Measurements from ENCODE around the gene NCEH1.

Gene NCEH1

DNA sequence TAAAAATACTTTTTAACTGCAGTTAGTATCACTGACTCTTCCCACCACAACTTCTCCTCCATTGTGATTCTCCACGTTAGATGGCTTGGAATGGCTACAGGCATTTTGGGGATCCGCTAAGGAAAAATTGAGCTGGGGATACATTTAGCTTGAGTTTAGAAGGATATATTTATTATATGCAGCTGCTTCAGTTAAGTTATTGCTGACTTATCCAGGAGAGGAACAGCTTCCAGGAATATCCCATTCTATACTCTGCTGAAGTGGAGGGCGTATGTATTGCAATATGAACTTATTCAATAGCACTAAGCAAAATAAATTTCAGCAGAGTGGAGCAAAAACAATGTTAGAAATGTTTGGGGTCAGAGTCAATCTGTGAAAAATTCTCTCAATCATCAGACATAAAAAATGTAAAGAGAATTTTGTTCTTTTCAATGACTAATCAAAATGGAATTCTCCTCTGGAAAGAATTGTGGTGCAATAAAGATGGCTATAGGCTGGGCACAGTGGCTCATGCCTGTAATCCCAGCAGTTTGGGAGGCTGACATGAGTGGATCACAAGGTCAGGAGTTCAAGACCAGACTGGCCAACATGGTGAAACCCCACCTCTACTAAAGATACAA, 84.7 kb downstream of the NCEH1 start:
- Mint-ChIP-seq H3K36me3 (ENCODE audit: low read depth) (peaks cover 2% of the 10 kb centered on the region), H3K27ac (no peak overlapping the region), H3K27me3 (ENCODE audit: low read depth) (no peaks in the 10 kb centered on the region), H3K4me1 (ENCODE audit: low read depth) (peaks cover 14% of the 10 kb centered on the region), H3K9me3 (no peaks in the 10 kb centered on the region), H3K4me3 (no peak overlapping the region)

- H3K9me3 Mint-ChIP-seq: no peaks in the 10 kb centered on the region
- no peaks in the 10 kb centered on the region for H3K27me3 Mint-ChIP-seq (ENCODE audit: low read depth)
- no peak overlapping the region for H3K4me3 Mint-ChIP-seq
- peaks cover 16% of the 10 kb centered on the region for H3K4me1 Mint-ChIP-seq (ENCODE audit: low read depth)
- H3K36me3 Mint-ChIP-seq (ENCODE audit: low read depth): peaks cover 2% of the 10 kb centered on the region
- no peak overlapping the region for H3K27ac Mint-ChIP-seq
These were observed 85.5 kb downstream of the NCEH1 start for GRCh38 chr3:172625404-172625803.

DNA sequence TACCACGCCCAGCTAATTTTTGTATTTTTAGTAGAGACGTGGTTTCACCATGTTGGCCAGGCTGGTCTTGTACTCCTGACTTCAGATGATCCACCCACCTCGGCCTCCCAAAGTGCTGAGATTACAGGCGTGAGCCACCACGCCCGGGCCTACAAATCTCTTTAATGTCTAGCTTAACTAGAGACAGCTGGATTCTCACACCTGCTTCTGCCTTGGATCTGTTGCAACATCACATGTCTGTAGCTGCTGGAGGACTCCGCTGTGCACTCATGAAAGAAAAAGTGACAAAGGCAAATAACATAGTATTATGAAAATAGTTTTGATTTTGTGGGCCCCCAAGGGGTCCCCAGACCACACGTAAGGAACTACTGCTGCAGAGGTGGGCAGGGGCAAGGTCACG, 85.9 kb downstream of the NCEH1 start:
- Mint-ChIP-seq H3K4me3 (no peak overlapping the region), H3K27me3 (ENCODE audit: low read depth) (no peaks in the 10 kb centered on the region), H3K9me3 (no peaks in the 10 kb centered on the region), H3K27ac (no peak overlapping the region), H3K4me1 (ENCODE audit: low read depth) (peaks cover 17% of the 10 kb centered on the region), H3K36me3 (ENCODE audit: low read depth) (peaks cover 2% of the 10 kb centered on the region)

DNA sequence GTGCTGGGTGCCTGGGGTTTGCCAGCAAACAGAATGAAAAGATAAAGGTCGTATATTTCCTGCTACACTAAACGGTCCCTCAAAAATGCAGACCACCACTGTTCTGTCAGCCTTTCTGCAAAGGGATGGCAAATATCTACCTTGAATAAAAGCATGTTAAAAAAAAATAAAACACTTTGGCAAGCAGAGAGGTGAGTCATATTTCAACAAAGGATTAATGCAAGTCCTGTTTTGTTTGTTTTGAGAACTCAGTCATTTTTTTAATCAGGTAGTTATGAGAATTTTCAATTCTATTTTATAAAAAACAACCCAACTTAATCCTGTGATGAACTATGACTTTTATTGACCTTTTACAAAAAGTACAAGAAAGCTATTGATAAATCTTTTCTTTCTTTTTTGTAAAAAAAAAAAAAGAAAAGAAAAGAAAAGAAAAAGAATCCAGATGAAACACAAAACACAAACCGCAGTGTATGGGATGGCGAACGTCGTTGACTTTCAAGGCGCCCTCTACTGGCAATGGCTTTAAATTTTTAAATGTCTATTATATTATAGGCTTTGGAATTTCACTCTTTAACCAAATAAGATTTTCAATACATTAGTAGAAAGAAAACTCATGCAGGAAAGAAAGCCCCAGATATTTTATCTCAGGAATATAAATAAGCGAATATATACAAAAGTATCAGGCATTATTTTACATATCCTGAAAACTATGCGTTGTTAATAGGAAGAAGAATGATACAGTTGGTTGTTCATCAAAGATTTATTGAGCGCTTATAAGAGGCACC, 87.8 kb downstream of the NCEH1 start:
- Mint-ChIP-seq H3K9me3 (peaks cover 7% of the 10 kb centered on the region), H3K4me3 (peak overlapping the region; percentile 44), H3K4me1 (ENCODE audit: low read depth) (peaks cover 19% of the 10 kb centered on the region), H3K27me3 (ENCODE audit: low read depth) (no peaks in the 10 kb centered on the region), H3K36me3 (ENCODE audit: low read depth) (peaks cover 4% of the 10 kb centered on the region), H3K27ac (peak overlapping the region; percentile 67)

DNA sequence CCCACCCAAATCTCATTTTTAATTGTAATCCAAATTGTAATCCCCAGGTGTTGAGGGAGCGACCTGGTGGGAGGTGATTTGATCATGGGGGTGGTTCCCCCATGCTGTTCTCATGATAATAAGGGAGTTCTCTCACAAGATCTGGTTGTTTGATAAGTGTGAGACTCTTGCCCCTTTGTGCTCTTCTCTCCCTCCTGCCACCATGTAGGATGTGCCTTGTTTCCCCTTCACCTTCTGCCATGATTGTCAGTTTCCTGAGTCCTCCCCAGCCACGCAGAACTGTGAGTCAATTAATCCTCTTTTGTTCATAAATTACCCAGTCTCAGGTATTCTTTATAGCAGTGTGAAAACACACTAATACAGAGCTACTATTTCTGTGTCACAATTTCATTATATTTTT, 88.7 kb downstream of the NCEH1 start:
- peaks cover 24% of the 10 kb centered on the region for H3K4me1 Mint-ChIP-seq (ENCODE audit: low read depth)
- peaks cover 6% of the 10 kb centered on the region for H3K36me3 Mint-ChIP-seq (ENCODE audit: low read depth)
- peak overlapping the region; percentile 8 for H3K4me3 Mint-ChIP-seq
- peaks cover 7% of the 10 kb centered on the region for H3K9me3 Mint-ChIP-seq
- H3K27ac Mint-ChIP-seq: peak overlapping the region; percentile 53
- H3K27me3 Mint-ChIP-seq (ENCODE audit: low read depth): no peaks in the 10 kb centered on the region

- no peaks in the 10 kb centered on the region for H3K27me3 Mint-ChIP-seq (ENCODE audit: low read depth)
- H3K27ac Mint-ChIP-seq: peak overlapping the region; percentile 11
- no peak overlapping the region for H3K4me3 Mint-ChIP-seq
- H3K4me1 Mint-ChIP-seq (ENCODE audit: low read depth): peaks cover 34% of the 10 kb centered on the region
- peaks cover 17% of the 10 kb centered on the region for H3K9me3 Mint-ChIP-seq
- H3K36me3 Mint-ChIP-seq (ENCODE audit: low read depth): peaks cover 12% of the 10 kb centered on the region
These were observed 92.9 kb downstream of the NCEH1 start for GRCh38 chr3:172617976-172618375.

DNA sequence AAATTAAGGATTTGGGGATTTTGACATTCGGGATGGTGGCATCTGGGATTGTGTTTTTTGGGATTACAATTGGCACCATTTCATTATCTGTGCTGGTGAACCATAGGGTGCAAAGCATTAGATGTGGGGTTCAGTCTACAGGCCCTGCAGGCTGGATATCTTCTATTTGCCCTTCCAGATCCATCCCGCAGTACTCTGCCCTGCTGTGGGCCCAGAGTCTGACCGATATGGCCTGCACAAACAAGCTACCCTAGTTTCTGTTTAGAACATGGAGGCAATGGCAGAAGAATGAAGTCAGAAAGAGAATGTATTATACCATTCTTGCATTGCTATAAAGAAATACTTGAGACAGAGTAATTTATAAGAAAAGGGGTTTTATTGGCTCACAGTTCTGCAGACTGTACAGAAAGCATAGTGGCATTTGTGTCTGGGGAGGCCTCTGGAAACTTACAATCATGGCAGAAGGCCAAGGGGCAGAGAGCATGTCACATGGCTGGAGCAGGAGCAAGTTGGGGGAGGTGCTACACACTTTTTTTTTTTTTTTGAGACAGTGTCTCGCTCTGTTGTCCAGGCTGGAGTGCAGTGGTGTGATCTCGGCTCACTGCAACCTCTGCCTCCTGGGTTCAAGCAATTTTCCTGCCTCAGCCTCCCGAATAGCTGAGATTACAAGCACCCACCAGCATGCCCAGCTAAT, 93.7 kb downstream of the NCEH1 start:
- Mint-ChIP-seq H3K4me3 (no peak overlapping the region), H3K36me3 (ENCODE audit: low read depth) (peaks cover 14% of the 10 kb centered on the region), H3K9me3 (peaks cover 17% of the 10 kb centered on the region), H3K27me3 (ENCODE audit: low read depth) (no peaks in the 10 kb centered on the region), H3K4me1 (ENCODE audit: low read depth) (peaks cover 25% of the 10 kb centered on the region), H3K27ac (peak overlapping the region; percentile 26)

- H3K9me3 Mint-ChIP-seq: peaks cover 18% of the 10 kb centered on the region
- peak overlapping the region; percentile 47 for H3K4me3 Mint-ChIP-seq
- peaks cover 14% of the 10 kb centered on the region for H3K36me3 Mint-ChIP-seq (ENCODE audit: low read depth)
- peaks cover 23% of the 10 kb centered on the region for H3K4me1 Mint-ChIP-seq (ENCODE audit: low read depth)
- peak overlapping the region; percentile 85 for H3K27ac Mint-ChIP-seq
- H3K27me3 Mint-ChIP-seq (ENCODE audit: low read depth): no peaks in the 10 kb centered on the region
These were observed 94.8 kb downstream of the NCEH1 start for GRCh38 chr3:172616031-172616461.

GRCh38 chr3:172615296-172615695, 95.6 kb downstream of the NCEH1 start:
- peaks cover 20% of the 10 kb centered on the region for H3K4me1 Mint-ChIP-seq (ENCODE audit: low read depth)
- no peaks in the 10 kb centered on the region for H3K27me3 Mint-ChIP-seq (ENCODE audit: low read depth)
- H3K4me3 Mint-ChIP-seq: no peak overlapping the region
- H3K9me3 Mint-ChIP-seq: peaks cover 25% of the 10 kb centered on the region
- H3K27ac Mint-ChIP-seq: peak overlapping the region; percentile 85
- peaks cover 22% of the 10 kb centered on the region for H3K36me3 Mint-ChIP-seq (ENCODE audit: low read depth)

DNA sequence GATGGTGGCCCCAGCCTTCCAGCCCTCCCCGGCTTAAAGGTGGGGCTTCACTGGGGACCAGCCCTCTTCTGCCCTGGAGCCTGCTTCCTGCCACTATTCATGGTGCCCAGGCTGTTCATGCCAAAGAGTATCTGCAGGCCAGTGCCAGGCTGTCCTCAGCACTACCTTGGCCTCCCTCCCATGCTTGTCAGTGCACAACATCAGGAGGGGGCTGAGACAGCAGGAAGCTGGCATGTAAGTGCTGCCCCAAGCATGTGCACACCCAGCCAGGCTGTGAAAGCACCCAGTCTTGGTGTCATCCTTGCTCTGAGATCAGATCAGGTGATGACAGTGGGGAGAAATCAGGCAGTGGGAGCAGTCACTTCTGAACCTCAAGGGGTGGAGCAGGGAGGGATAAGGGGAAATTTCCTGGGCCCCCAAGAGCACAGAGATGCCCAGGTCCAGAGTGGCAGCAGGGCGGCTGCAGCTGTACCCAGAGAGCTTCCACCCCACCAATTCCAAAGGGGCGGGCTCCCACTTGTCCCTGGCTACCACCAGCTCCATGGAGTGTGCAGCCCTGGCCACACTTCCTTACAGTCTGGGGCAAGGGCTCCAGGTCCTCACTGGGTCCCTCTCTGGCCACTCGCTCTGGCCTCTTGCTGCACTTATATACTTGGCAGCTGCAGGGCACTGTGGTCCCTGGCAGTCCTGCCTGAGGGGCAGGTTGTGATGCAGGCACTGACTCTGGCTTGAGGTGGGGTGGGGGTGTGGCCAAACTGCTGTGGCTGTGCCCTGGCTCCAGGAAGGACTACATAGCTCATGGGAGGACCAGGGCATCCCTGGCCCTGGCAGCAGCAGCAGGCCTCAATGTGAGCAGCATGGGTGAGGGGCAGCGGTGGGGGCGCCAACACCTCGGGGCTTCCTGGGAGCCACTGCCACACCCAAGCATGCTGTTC, 96.3 kb downstream of the NCEH1 start:
- no peaks in the 10 kb centered on the region for H3K27me3 Mint-ChIP-seq (ENCODE audit: low read depth)
- H3K27ac Mint-ChIP-seq: peak overlapping the region; percentile 6
- H3K9me3 Mint-ChIP-seq: peaks cover 29% of the 10 kb centered on the region
- peaks cover 24% of the 10 kb centered on the region for H3K36me3 Mint-ChIP-seq (ENCODE audit: low read depth)
- peaks cover 17% of the 10 kb centered on the region for H3K4me1 Mint-ChIP-seq (ENCODE audit: low read depth)
- no peak overlapping the region for H3K4me3 Mint-ChIP-seq

GRCh38 chr3:172613845-172614244, 97.0 kb downstream of the NCEH1 start:
- peaks cover 28% of the 10 kb centered on the region for H3K36me3 Mint-ChIP-seq (ENCODE audit: low read depth)
- no peak overlapping the region for H3K4me3 Mint-ChIP-seq
- peaks cover 28% of the 10 kb centered on the region for H3K9me3 Mint-ChIP-seq
- peaks cover 17% of the 10 kb centered on the region for H3K4me1 Mint-ChIP-seq (ENCODE audit: low read depth)
- H3K27me3 Mint-ChIP-seq (ENCODE audit: low read depth): no peaks in the 10 kb centered on the region
- H3K27ac Mint-ChIP-seq: no peak overlapping the region

GRCh38 chr3:172612871-172613678, 97.8 kb downstream of the NCEH1 start:
- H3K36me3 Mint-ChIP-seq (ENCODE audit: low read depth): peaks cover 29% of the 10 kb centered on the region
- H3K27me3 Mint-ChIP-seq (ENCODE audit: low read depth): no peaks in the 10 kb centered on the region
- H3K9me3 Mint-ChIP-seq: peaks cover 28% of the 10 kb centered on the region
- H3K27ac Mint-ChIP-seq: no peak overlapping the region
- no peak overlapping the region for H3K4me3 Mint-ChIP-seq
- H3K4me1 Mint-ChIP-seq (ENCODE audit: low read depth): peaks cover 17% of the 10 kb centered on the region

GRCh38 chr3:172609750-172610149, 101.1 kb downstream of the NCEH1 start:
- Mint-ChIP-seq H3K4me1 (ENCODE audit: low read depth) (peaks cover 10% of the 10 kb centered on the region), H3K36me3 (ENCODE audit: low read depth) (peaks cover 23% of the 10 kb centered on the region), H3K4me3 (no peak overlapping the region), H3K27me3 (ENCODE audit: low read depth) (no peaks in the 10 kb centered on the region), H3K9me3 (peaks cover 25% of the 10 kb centered on the region), H3K27ac (no peak overlapping the region)

All from T-helper 1 cell treated with Interleukin-12 subunit alpha and Interleukin-12 subunit beta and Interleukin-4 antibody, amounts not matched to agents 30 μg/mL and 1 μg/mL, for 36 hours (primary cell).